Endothelial cell of umbilical vein (primary cell): Measurements from ENCODE around the gene RAD18. TPM values are rescaled to one million over a fixed set of nuclear protein-coding genes. Genes with fewer than 3 reads are reported as not detected.

Source experiments
- BruUV-seq: library from RNA; stranded (reverse); fragments of 400-500 nt; replicated peaks from 2 replicates; lab custom pipeline; 2021; lab: Mats Ljungman, UMichigan
- CTCF ChIA-PET: fragments of 300-600, 350-600 bp; sonication (Branson Sonifier 250); formaldehyde crosslinking; loops from one replicate; lab custom pipeline; 2021; ENCODE audit warnings: antibody characterized with exemption, inconsistent platforms; lab: Charles Lee
- POLR2A ChIA-PET: fragments of 300-600, 350-600 bp; sonication (Branson Sonifier 250); formaldehyde crosslinking; loops from one replicate; lab custom pipeline; 2021; ENCODE audit warnings: antibody characterized with exemption, inconsistent platforms; lab: Charles Lee
- DNase-seq: peaks from one replicate; pipeline ENCODE4 v3.0.0-alpha.2; 2011; ENCODE audit warnings: low read depth, low spot score
- FAIRE-seq: peaks from 2 replicates; lab custom pipeline; 2011; peaks lifted over from hg19 to GRCh38; lab: Jason Lieb, UNC
- H2AFZ ChIP-seq: 2 replicates; pipeline ENCODE4 v1.6.0; 2012; ENCODE audit warnings: low read depth, low read length, control low read depth, inconsistent platforms
- H3K27ac ChIP-seq: 2 replicates; pipeline ENCODE4 v1.5.1; 2011; ENCODE audit warnings: low read depth, mild to moderate bottlenecking, control low read depth, low read length, moderate library complexity; ENCODE audit not compliant: insufficient read depth
- H3K27me3 ChIP-seq, 2 experiments: 2 replicates each; pipeline versions ENCODE4 v1.6.0 to v1.6.1; 2011; ENCODE audit warnings: low read length in 2 of 2, mixed read lengths in 1 of 2; ENCODE audit not compliant: control insufficient read depth in 2 of 2, insufficient read depth in 2 of 2
- H3K36me3 ChIP-seq, 2 experiments: 2 replicates in 1 of 2; 3 replicates in 1 of 2; pipeline ENCODE4 v1.5.1; 2011; ENCODE audit warnings: low read length in 2 of 2, mild to moderate bottlenecking in 1 of 2, moderate library complexity in 1 of 2; ENCODE audit not compliant: control insufficient read depth in 2 of 2, insufficient read depth in 2 of 2; ENCODE audit errors: extremely low read depth in 1 of 2
- H3K4me1 ChIP-seq: 3 replicates; pipeline ENCODE4 v1.5.1; 2011; ENCODE audit warnings: mild to moderate bottlenecking, low read length; ENCODE audit not compliant: control insufficient read depth, insufficient read depth; ENCODE audit errors: extremely low read depth
- H3K4me2 ChIP-seq: 2 replicates; pipeline ENCODE4 v1.6.1; 2011; ENCODE audit warnings: low read length, control low read depth, mixed read lengths; ENCODE audit not compliant: insufficient read depth
- H3K4me3 ChIP-seq, 3 experiments: fragments of 200-600 bp in 1 of 3; sonication (generic), shearing (Covaris generic) in 1 of 3; replicated peaks in 1 of 3; 2 replicates each; pipeline ENCODE4 v1.5.1; 2011 to 2016; ENCODE audit warnings: control low read depth in 3 of 3, low read length in 3 of 3, mild to moderate bottlenecking in 2 of 3, inconsistent platforms in 1 of 3, low read depth in 1 of 3, moderate library complexity in 1 of 3; ENCODE audit not compliant: insufficient read depth in 1 of 3
- H3K79me2 ChIP-seq: 2 replicates; pipeline ENCODE4 v1.6.0; 2012; ENCODE audit warnings: low read length, inconsistent platforms; ENCODE audit not compliant: control insufficient read depth, insufficient read depth
- H3K9ac ChIP-seq: replicated peaks from 2 replicates; pipeline ENCODE3; 2011; ENCODE audit warnings: low read length, control low read depth; ENCODE audit not compliant: insufficient read depth; ENCODE audit errors: extremely low read depth
- H3K9me1 ChIP-seq: replicated peaks from 3 replicates; pipeline ENCODE4 v1.6.0; 2011; ENCODE audit warnings: mild to moderate bottlenecking, low read length; ENCODE audit not compliant: control insufficient read depth, insufficient read depth; ENCODE audit errors: extremely low read depth
- H3K9me3 ChIP-seq: replicated peaks from 2 replicates; pipeline ENCODE4 v1.5.1; 2012; ENCODE audit warnings: low read length, inconsistent platforms; ENCODE audit not compliant: control insufficient read depth, insufficient read depth
- H4K20me1 ChIP-seq: replicated peaks from 2 replicates; pipeline ENCODE3; 2011; ENCODE audit warnings: mild to moderate bottlenecking, low read length; ENCODE audit not compliant: control insufficient read depth, insufficient read depth; ENCODE audit errors: extremely low read depth
- EZH2 ChIP-seq: IDR thresholded peaks from 2 replicates; pipeline ENCODE4 v1.6.1; 2012; ENCODE audit warnings: borderline replicate concordance, low read depth, mild to moderate bottlenecking, moderate library complexity, low read length, inconsistent platforms; ENCODE audit not compliant: severe bottlenecking
- FOS ChIP-seq: IDR thresholded peaks from 2 replicates; pipeline ENCODE4 v1.6.1; 2011; ENCODE audit warnings: mild to moderate bottlenecking, low read length, moderate library complexity, borderline replicate concordance; ENCODE audit not compliant: insufficient read depth
- GATA2 ChIP-seq: IDR thresholded peaks from 2 replicates; pipeline ENCODE4 v1.7.0; 2011; ENCODE audit warnings: low read depth, mild to moderate bottlenecking, moderate library complexity, mixed read lengths, low read length; ENCODE audit not compliant: insufficient read length, insufficient read depth
- JUN ChIP-seq: IDR thresholded peaks from 2 replicates; pipeline ENCODE4 v1.6.1; 2011; ENCODE audit warnings: borderline replicate concordance, low read depth; ENCODE audit not compliant: insufficient read length, insufficient read depth
- MAX ChIP-seq: IDR thresholded peaks from 2 replicates; pipeline ENCODE4 v1.6.1; 2011; ENCODE audit not compliant: insufficient read depth, insufficient read length
- MYC ChIP-seq: IDR thresholded peaks from one replicate; pipeline ENCODE4 v1.6.1; 2011; ENCODE audit warnings: mild to moderate bottlenecking, low read depth, low read length
- POLR2A ChIP-seq: IDR thresholded peaks from 2 replicates; pipeline ENCODE4 v1.6.1; 2012; ENCODE audit warnings: low read depth, mild to moderate bottlenecking, control low read depth, low read length
- POLR2AphosphoS5 ChIP-seq: IDR thresholded peaks from 2 replicates; pipeline ENCODE4 v1.6.1; 2012; ENCODE audit warnings: low read depth, mild to moderate bottlenecking, control low read depth, low read length, moderate library complexity; ENCODE audit not compliant: insufficient read depth
- dilution Hi-C: fragments of 300-500 bp; cut with MboI; formaldehyde crosslinking; loops from one replicate; pipeline ENCODE4 v1.15.0; 2019; ENCODE audit warnings: low sequenced_read_pairs; ENCODE audit not compliant: extremely low pct_ligation_motif_present
- intact Hi-C: fragments of 100-400 bp; cut with micrococcal nuclease; formaldehyde crosslinking; loops from one replicate; pipeline ENCODE4 v1.10.0; 2022
- polyA plus RNA-seq, 4 experiments: library from polyadenylated mRNA; depleted of rRNA in 3 of 4; stranded (reverse) in 3 of 4; unstranded in 1 of 4; fragments of >200 nt; gene quantifications; 2 replicates each; pipeline versions ENCODE4 v1.2.1 to v1.2.3, GENCODE V29; 2011 to 2012; ENCODE audit warnings: missing spikeins in 1 of 4
- total RNA-seq: library from RNA; stranded (reverse); gene quantifications from 2 replicates; pipeline ENCODE4 v1.2.3, GENCODE V29; 2021
- TF ChIP-seq, protein P1 (sequence below), 2 donors: IDR thresholded peaks; 1 replicate in 1 of 2; 2 replicates in 1 of 2; pipeline ENCODE4 v1.5.1; 2011; ENCODE audit warnings: low read length in 2 of 2, mild to moderate bottlenecking in 2 of 2, moderate library complexity in 2 of 2, control low read depth in 1 of 2, inconsistent platforms in 1 of 2, low read depth in 1 of 2; ENCODE audit not compliant: insufficient read depth in 1 of 2; ENCODE audit errors: extremely low read depth in 1 of 2

RAD18 gene
- total and polyA plus RNA-seq, 2 donors (not counting 3 experiments of a cell fraction or from before 2014, with no cell fraction given), result 7.9 to 23.8 TPM

DNA sequence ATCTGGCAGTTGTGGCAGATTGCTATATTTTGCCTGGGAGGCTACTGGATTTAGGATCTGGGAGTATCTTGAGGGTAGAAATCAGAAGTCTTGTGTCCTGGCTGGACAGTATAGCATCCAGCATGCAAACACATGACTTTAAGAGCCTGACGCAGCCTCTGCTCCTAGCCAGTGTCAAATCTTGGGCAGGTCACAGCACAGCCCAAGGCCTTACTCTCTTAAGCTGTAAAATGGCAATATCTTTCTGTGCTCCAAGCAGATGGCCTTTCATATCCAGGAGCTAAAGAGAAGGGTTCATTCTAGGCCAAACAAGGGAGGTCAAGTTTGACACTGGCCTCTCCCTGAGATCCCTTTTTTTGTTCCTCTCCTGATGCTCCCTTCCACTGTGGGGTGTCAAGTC is 19.8 kb upstream of the RAD18 start:
- H3K9me1 ChIP-seq, result no peaks in the 10 kb centered on the region
- no peak for FAIRE-seq
- POLR2A ChIA-PET, result no interaction called here
- H3K27ac ChIP-seq, result no peak overlapping the region
- dilution Hi-C loops (no loop called here), intact Hi-C loops (no loop called here)
- TF ChIP-seq MAX (no peak), JUN (no peak), POLR2AphosphoS5 (no peak), MYC (no peak), POLR2A (no peak), GATA2 (no peak), FOS (no peak), EZH2 (no peak)
- TF ChIP-seq, protein P1, sequence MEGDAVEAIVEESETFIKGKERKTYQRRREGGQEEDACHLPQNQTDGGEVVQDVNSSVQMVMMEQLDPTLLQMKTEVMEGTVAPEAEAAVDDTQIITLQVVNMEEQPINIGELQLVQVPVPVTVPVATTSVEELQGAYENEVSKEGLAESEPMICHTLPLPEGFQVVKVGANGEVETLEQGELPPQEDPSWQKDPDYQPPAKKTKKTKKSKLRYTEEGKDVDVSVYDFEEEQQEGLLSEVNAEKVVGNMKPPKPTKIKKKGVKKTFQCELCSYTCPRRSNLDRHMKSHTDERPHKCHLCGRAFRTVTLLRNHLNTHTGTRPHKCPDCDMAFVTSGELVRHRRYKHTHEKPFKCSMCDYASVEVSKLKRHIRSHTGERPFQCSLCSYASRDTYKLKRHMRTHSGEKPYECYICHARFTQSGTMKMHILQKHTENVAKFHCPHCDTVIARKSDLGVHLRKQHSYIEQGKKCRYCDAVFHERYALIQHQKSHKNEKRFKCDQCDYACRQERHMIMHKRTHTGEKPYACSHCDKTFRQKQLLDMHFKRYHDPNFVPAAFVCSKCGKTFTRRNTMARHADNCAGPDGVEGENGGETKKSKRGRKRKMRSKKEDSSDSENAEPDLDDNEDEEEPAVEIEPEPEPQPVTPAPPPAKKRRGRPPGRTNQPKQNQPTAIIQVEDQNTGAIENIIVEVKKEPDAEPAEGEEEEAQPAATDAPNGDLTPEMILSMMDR (IDR thresholded peaks at IDR 0.05; ENCODE audit: extremely low read depth in 1 of 2, insufficient read depth in 1 of 2, low read depth in 1 of 2, low read length in 2 of 2), result no peak
- H2AFZ ChIP-seq, result no peak overlapping the region
- H3K27me3 ChIP-seq, result peaks cover 0 to 4% of the 10 kb centered on the region in 2 experiments
- no peaks in the 10 kb centered on the region for H3K9me3 ChIP-seq
- no TSS peak for BruUV-seq
- H3K36me3 ChIP-seq, result no peaks in the 10 kb centered on the region
- H3K4me3 ChIP-seq, result no peak overlapping the region
- no peaks in the 10 kb centered on the region for H3K4me1 ChIP-seq
- no peaks in the 10 kb centered on the region for H4K20me1 ChIP-seq
- CTCF ChIA-PET, result interaction anchor here (0.9 kb wide), 1 partner anchor 22 kb away, joined by 3 read pairs; no protein-coding TSS in a partner anchor
- H3K9ac ChIP-seq, result no peak overlapping the region
- no peaks in the 10 kb centered on the region for H3K79me2 ChIP-seq
- DNase-seq, result no peak
- H3K4me2 ChIP-seq, result no peak overlapping the region
